Neural progenitor cell (in vitro differentiated cells): ENCODE results near the gene RRN3.

Source experiments
- EZH2 ChIP-seq: fragments of 200-600 bp; sonication (generic); IDR thresholded peaks from 2 replicates; pipeline ENCODE4 v1.6.1; 2017; ENCODE audit warnings: antibody characterized with exemption, mild to moderate bottlenecking, moderate library complexity
- TF ChIP-seq, protein P1 (sequence below): fragments of 200-600 bp; sonication (generic); IDR thresholded peaks from 2 replicates; pipeline ENCODE4 v1.5.1; 2017; ENCODE audit warnings: antibody characterized with exemption, mild to moderate bottlenecking

DNA sequence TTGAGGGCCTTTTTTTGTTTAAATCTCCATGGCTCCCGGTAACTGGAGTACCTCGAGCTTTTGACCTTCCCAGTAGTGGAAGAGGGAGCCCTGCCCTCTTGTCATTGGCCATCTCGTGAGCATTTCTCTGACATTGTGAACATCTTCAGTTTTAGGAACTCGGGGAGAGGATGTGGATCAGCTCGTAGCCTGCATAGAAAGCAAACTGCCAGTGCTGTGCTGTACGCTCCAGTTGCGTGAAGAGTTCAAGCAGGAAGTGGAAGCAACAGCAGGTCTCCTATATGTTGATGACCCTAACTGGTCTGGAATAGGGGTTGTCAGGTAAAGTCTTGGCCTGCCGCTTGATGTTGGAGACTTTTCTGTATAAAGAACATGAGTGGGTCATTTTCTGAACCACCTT is 62.5 kb downstream of the RRN3 start:
- TF ChIP-seq, protein P1, sequence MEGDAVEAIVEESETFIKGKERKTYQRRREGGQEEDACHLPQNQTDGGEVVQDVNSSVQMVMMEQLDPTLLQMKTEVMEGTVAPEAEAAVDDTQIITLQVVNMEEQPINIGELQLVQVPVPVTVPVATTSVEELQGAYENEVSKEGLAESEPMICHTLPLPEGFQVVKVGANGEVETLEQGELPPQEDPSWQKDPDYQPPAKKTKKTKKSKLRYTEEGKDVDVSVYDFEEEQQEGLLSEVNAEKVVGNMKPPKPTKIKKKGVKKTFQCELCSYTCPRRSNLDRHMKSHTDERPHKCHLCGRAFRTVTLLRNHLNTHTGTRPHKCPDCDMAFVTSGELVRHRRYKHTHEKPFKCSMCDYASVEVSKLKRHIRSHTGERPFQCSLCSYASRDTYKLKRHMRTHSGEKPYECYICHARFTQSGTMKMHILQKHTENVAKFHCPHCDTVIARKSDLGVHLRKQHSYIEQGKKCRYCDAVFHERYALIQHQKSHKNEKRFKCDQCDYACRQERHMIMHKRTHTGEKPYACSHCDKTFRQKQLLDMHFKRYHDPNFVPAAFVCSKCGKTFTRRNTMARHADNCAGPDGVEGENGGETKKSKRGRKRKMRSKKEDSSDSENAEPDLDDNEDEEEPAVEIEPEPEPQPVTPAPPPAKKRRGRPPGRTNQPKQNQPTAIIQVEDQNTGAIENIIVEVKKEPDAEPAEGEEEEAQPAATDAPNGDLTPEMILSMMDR, result no peak
- no peak for TF ChIP-seq EZH2
